ENCODE data around the gene PCDHGB2. TPM values are rescaled to one million over a fixed set of nuclear protein-coding genes. Genes with fewer than 3 reads are reported as not detected.

PCDHGB2 gene
- total RNA-seq, 1 experiment from 2014 or later: 4.1 TPM

DNA sequence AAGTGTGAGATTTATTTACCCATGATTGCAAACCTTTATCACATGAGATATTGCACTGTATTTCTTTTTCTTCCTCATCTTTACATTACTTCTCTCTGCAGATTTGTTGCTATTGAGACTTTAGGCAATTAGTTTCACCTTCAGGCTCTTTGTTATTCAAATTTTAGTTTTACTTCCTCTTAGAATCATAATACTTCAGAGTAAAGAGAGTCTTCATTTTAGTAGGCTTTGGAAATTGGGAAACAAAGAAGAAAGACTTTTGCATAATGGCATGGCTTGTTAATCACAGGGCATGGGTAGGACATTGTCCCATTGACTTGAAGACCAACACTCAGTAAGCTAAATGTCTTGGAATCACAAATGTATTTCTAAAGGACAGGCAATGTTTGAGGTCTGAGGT lies 2.9 kb downstream of the PCDHGB2 start (continued):
- TF ChIP-seq, protein P1, sequence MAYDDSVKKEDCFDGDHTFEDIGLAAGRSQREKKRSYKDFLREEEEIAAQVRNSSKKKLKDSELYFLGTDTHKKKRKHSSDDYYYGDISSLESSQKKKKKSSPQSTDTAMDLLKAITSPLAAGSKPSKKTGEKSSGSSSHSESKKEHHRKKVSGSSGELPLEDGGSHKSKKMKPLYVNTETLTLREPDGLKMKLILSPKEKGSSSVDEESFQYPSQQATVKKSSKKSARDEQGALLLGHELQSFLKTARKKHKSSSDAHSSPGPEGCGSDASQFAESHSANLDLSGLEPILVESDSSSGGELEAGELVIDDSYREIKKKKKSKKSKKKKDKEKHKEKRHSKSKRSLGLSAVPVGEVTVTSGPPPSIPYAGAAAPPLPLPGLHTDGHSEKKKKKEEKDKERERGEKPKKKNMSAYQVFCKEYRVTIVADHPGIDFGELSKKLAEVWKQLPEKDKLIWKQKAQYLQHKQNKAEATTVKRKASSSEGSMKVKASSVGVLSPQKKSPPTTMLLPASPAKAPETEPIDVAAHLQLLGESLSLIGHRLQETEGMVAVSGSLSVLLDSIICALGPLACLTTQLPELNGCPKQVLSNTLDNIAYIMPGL (CRISPR knock-in tag; IDR thresholded peaks at IDR 0.05): no peak
- TF ChIP-seq, protein P2, sequence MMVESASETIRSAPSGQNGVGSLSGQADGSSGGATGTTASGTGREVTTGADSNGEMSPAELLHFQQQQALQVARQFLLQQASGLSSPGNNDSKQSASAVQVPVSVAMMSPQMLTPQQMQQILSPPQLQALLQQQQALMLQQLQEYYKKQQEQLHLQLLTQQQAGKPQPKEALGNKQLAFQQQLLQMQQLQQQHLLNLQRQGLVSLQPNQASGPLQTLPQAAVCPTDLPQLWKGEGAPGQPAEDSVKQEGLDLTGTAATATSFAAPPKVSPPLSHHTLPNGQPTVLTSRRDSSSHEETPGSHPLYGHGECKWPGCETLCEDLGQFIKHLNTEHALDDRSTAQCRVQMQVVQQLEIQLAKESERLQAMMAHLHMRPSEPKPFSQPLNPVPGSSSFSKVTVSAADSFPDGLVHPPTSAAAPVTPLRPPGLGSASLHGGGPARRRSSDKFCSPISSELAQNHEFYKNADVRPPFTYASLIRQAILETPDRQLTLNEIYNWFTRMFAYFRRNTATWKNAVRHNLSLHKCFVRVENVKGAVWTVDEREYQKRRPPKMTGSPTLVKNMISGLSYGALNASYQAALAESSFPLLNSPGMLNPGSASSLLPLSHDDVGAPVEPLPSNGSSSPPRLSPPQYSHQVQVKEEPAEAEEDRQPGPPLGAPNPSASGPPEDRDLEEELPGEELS (CRISPR knock-in tag; IDR thresholded peaks at IDR 0.05): no peak
- TF ChIP-seq ZNF121 (CRISPR knock-in tag; IDR thresholded peaks at IDR 0.05): no peak
- TF ChIP-seq, protein P3, sequence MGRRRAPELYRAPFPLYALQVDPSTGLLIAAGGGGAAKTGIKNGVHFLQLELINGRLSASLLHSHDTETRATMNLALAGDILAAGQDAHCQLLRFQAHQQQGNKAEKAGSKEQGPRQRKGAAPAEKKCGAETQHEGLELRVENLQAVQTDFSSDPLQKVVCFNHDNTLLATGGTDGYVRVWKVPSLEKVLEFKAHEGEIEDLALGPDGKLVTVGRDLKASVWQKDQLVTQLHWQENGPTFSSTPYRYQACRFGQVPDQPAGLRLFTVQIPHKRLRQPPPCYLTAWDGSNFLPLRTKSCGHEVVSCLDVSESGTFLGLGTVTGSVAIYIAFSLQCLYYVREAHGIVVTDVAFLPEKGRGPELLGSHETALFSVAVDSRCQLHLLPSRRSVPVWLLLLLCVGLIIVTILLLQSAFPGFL (CRISPR knock-in tag; IDR thresholded peaks at IDR 0.05; ENCODE audit: borderline replicate concordance): no peak
- TF ChIP-seq, protein P4, sequence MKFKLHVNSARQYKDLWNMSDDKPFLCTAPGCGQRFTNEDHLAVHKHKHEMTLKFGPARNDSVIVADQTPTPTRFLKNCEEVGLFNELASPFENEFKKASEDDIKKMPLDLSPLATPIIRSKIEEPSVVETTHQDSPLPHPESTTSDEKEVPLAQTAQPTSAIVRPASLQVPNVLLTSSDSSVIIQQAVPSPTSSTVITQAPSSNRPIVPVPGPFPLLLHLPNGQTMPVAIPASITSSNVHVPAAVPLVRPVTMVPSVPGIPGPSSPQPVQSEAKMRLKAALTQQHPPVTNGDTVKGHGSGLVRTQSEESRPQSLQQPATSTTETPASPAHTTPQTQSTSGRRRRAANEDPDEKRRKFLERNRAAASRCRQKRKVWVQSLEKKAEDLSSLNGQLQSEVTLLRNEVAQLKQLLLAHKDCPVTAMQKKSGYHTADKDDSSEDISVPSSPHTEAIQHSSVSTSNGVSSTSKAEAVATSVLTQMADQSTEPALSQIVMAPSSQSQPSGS (CRISPR knock-in tag; IDR thresholded peaks at IDR 0.05; ENCODE audit: borderline replicate concordance, low read depth): no peak
- TF ChIP-seq, protein P5, sequence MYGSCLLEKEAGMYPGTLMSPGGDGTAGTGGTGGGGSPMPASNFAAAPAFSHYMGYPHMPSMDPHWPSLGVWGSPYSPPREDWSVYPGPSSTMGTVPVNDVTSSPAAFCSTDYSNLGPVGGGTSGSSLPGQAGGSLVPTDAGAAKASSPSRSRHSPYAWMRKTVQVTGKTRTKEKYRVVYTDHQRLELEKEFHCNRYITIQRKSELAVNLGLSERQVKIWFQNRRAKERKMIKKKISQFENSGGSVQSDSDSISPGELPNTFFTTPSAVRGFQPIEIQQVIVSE (CRISPR knock-in tag; IDR thresholded peaks at IDR 0.05; ENCODE audit: borderline replicate concordance): no peak
- no peak for TF ChIP-seq JUN (CRISPR knock-in tag; IDR thresholded peaks at IDR 0.05)
- TF ChIP-seq, protein P6, sequence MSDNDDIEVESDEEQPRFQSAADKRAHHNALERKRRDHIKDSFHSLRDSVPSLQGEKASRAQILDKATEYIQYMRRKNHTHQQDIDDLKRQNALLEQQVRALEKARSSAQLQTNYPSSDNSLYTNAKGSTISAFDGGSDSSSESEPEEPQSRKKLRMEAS (CRISPR knock-in tag; IDR thresholded peaks at IDR 0.05): no peak

DNA sequence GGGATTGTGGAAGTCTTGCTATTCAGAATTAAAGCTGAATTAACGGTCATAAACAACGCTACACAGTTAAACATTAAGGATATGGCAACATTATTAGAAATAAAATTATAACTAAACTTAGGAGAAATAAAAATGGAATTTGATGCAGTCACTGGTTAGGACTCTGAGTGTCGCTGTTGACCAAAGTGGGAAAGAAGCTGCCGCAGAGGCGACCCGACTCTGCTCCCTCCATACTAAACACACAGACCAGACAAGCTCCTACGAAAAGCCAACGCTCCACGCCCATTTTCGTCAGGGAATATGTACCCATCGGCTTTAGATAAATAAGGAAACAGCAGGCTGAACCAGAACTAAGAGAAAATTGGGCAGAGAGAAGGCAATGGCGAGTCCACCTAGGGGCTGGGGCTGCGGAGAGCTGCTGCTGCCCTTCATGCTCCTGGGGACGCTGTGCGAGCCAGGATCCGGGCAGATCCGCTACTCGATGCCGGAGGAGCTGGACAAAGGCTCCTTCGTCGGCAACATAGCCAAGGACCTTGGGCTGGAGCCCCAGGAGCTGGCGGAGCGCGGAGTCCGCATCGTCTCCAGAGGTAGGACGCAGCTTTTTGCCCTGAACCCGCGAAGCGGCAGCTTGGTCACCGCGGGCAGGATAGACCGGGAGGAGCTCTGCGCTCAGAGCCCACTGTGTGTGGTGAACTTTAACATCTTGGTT lies 4.3 kb downstream of the PCDHGB2 start, which contains the start of gene PCDHGA5:
Gene PCDHGA5, plus strand, starts transcription at position 211 of the 709 bp plus-strand sequence. Its CDS starts 169 bp downstream, at position 380.
- CTCF ChIA-PET: interaction anchor here (0.5 to 2.1 kb wide), 17 partner anchors 10 to 203 kb away, joined by 3 to 11 read pairs (median 4); partner anchors contain the start of genes PCDHB10, PCDHB11, PCDHB14 and PCDHB15
- POLR2A ChIA-PET: no interaction called here
- DNase-seq (ENCODE audit: low spot score) (no peak), ATAC-seq (no peak)
- Mint-ChIP-seq H3K27me3 (ENCODE audit: low read depth) (peaks cover 21% of the 10 kb centered on the region), H3K4me1 (peaks cover 27% of the 10 kb centered on the region), H3K4me3 (peak within 1 kb of the TSS; percentile 2; the same call in 1 of the 2 replicates), H3K36me3 (peaks cover 65% of the 10 kb centered on the region), H3K27ac (no peak within 1 kb of the TSS), H3K9me3 (peaks cover 60% of the 10 kb centered on the region)
- TF ChIP-seq JAZF1 (CRISPR knock-in tag; IDR thresholded peaks at IDR 0.05): no peak
- TF ChIP-seq TEAD1 (CRISPR knock-in tag; IDR thresholded peaks at IDR 0.05): no peak
- TF ChIP-seq, protein P7, sequence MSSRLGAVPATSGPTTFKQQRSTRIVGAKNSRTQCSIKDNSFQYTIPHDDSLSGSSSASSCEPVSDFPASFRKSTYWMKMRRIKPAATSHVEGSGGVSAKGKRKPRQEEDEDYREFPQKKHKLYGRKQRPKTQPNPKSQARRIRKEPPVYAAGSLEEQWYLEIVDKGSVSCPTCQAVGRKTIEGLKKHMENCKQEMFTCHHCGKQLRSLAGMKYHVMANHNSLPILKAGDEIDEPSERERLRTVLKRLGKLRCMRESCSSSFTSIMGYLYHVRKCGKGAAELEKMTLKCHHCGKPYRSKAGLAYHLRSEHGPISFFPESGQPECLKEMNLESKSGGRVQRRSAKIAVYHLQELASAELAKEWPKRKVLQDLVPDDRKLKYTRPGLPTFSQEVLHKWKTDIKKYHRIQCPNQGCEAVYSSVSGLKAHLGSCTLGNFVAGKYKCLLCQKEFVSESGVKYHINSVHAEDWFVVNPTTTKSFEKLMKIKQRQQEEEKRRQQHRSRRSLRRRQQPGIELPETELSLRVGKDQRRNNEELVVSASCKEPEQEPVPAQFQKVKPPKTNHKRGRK (CRISPR knock-in tag; IDR thresholded peaks at IDR 0.05; ENCODE audit: borderline replicate concordance): no peak
- TF ChIP-seq, protein P8, sequence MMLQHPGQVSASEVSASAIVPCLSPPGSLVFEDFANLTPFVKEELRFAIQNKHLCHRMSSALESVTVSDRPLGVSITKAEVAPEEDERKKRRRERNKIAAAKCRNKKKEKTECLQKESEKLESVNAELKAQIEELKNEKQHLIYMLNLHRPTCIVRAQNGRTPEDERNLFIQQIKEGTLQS (CRISPR knock-in tag; conservative IDR thresholded peaks at IDR 0.05): no peak
- TF ChIP-seq GRHL2 (CRISPR knock-in tag; IDR thresholded peaks at IDR 0.05; ENCODE audit: insufficient replicate concordance, severe bottlenecking): no peak
- TF ChIP-seq ZNF396 (CRISPR knock-in tag; IDR thresholded peaks at IDR 0.05; ENCODE audit: borderline replicate concordance): no peak
- TF ChIP-seq SMAD3 (CRISPR knock-in tag; IDR thresholded peaks at IDR 0.05; ENCODE audit: borderline replicate concordance): no peak
- no peak for TF ChIP-seq MYBL2 (CRISPR knock-in tag; IDR thresholded peaks at IDR 0.05)
- no peak for TF ChIP-seq ETV6 (CRISPR knock-in tag; IDR thresholded peaks at IDR 0.05)
- TF ChIP-seq, protein P9, sequence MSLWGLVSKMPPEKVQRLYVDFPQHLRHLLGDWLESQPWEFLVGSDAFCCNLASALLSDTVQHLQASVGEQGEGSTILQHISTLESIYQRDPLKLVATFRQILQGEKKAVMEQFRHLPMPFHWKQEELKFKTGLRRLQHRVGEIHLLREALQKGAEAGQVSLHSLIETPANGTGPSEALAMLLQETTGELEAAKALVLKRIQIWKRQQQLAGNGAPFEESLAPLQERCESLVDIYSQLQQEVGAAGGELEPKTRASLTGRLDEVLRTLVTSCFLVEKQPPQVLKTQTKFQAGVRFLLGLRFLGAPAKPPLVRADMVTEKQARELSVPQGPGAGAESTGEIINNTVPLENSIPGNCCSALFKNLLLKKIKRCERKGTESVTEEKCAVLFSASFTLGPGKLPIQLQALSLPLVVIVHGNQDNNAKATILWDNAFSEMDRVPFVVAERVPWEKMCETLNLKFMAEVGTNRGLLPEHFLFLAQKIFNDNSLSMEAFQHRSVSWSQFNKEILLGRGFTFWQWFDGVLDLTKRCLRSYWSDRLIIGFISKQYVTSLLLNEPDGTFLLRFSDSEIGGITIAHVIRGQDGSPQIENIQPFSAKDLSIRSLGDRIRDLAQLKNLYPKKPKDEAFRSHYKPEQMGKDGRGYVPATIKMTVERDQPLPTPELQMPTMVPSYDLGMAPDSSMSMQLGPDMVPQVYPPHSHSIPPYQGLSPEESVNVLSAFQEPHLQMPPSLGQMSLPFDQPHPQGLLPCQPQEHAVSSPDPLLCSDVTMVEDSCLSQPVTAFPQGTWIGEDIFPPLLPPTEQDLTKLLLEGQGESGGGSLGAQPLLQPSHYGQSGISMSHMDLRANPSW (CRISPR knock-in tag; conservative IDR thresholded peaks at IDR 0.05; ENCODE audit: low read depth): no peak
- TF ChIP-seq OVOL2 (CRISPR knock-in tag; IDR thresholded peaks at IDR 0.05; ENCODE audit: borderline replicate concordance): no peak
- TF ChIP-seq KAT7 (CRISPR knock-in tag; IDR thresholded peaks at IDR 0.05; ENCODE audit: borderline replicate concordance): no peak
- no peak for TF ChIP-seq NFYB (CRISPR knock-in tag; conservative IDR thresholded peaks at IDR 0.05; ENCODE audit: low read depth)
- no peak for TF ChIP-seq TP53 (CRISPR knock-in tag; IDR thresholded peaks at IDR 0.05)
- TF ChIP-seq NR3C1 (CRISPR knock-in tag; conservative IDR thresholded peaks at IDR 0.05; ENCODE audit: low read depth): no peak

Data from WTC11 (cell line).